K562 (cell line): Measurements from ENCODE around the gene PAFAH1B2. TPM values are rescaled to one million over a fixed set of nuclear protein-coding genes. Genes with fewer than 3 reads are reported as not detected.
A peak's percentile ranks its signal among the peaks of the same experiment; 100 is the strongest.

Source experiments
- ATAC-seq: fragments of 200-7000 bp; cut with Tn5 transposase; 3 replicates; pipeline ENCODE4 v1.9.1; 2020; ENCODE audit warnings: moderate library complexity
- BruUV-seq: library from RNA; stranded (reverse); fragments of 400-500 nt; replicated peaks from 2 replicates; lab custom pipeline; 2021; lab: Mats Ljungman, UMichigan
- CTCF ChIA-PET: fragments of 300-600 bp; formaldehyde crosslinking; extraction: SDS; loops from one replicate; lab custom pipeline; 2021; ENCODE audit warnings: low intra/inter-chr PET ratio; lab: Yijun Ruan, JAX
- POLR2A ChIA-PET: fragments of 300-600, 350-650 bp; sonication (Branson Sonifier 250); formaldehyde crosslinking; extraction: SDS; loops from one replicate; lab custom pipeline; 2021; ENCODE audit warnings: antibody characterized with exemption, inconsistent platforms; lab: Yijun Ruan, JAX
- DNase-seq, 4 experiments: peaks; one replicate each; pipeline versions ENCODE4 v3.0.0 to v3.0.0-alpha.2; 2011 to 2018; ENCODE audit warnings: low spot score in 3 of 4, mixed read lengths in 3 of 4; ENCODE audit errors: extremely low read depth in 1 of 4
- FAIRE-seq: peaks from 2 replicates; lab custom pipeline; 2011; peaks lifted over from hg19 to GRCh38; lab: Jason Lieb, UNC
- H2AFZ ChIP-seq: 2 replicates; pipeline ENCODE4 v1.6.0; 2011; ENCODE audit warnings: low read depth, low read length, control low read depth, inconsistent platforms
- H3K27ac ChIP-seq: fragments of 200-600 bp; 3 replicates; pipeline ENCODE4 v1.8.0; 2011; ENCODE audit warnings: low read depth, mild to moderate bottlenecking, control low read depth, inconsistent platforms, low read length, moderate library complexity, mixed read lengths; ENCODE audit errors: extremely low read depth
- H3K27me3 ChIP-seq, 2 experiments: fragments of 300-600 bp in 1 of 2; 2 replicates in 1 of 2; 3 replicates in 1 of 2; pipeline versions ENCODE4 v1.6.0 to v1.8.0; 2011; ENCODE audit warnings: inconsistent platforms in 2 of 2, low read length in 2 of 2, mild to moderate bottlenecking in 1 of 2, mixed read lengths in 1 of 2, moderate library complexity in 1 of 2; ENCODE audit not compliant: control insufficient read depth in 2 of 2, insufficient read depth in 2 of 2
- H3K36me3 ChIP-seq: fragments of 300-600 bp; 3 replicates; pipeline ENCODE4 v1.8.0; 2011; ENCODE audit warnings: mild to moderate bottlenecking, low read length, inconsistent platforms; ENCODE audit not compliant: control insufficient read depth, insufficient read depth
- H3K4me1 ChIP-seq, 2 experiments: fragments of 200-600 bp in 1 of 2; replicated peaks in 1 of 2; 2 replicates in 1 of 2; 3 replicates in 1 of 2; pipeline versions ENCODE4 v1.5.1 to v1.8.0; 2011; ENCODE audit warnings: inconsistent platforms in 2 of 2, low read length in 2 of 2, mild to moderate bottlenecking in 1 of 2, mixed read lengths in 1 of 2, moderate library complexity in 1 of 2; ENCODE audit not compliant: control insufficient read depth in 2 of 2, insufficient read depth in 2 of 2
- H3K4me2 ChIP-seq: 2 replicates; pipeline ENCODE4 v1.6.1; 2011; ENCODE audit warnings: low read length, control low read depth, inconsistent platforms, mixed read lengths; ENCODE audit not compliant: insufficient read depth
- H3K4me3 ChIP-seq: fragments of 200-600 bp; sonication (generic), shearing (Covaris generic); 2 replicates; pipeline ENCODE4 v1.5.1; 2016; ENCODE audit warnings: control low read depth, inconsistent platforms
- H3K79me2 ChIP-seq: fragments of 200-600 bp; 3 replicates; pipeline ENCODE4 v1.8.0; 2011; ENCODE audit warnings: low read length, inconsistent platforms; ENCODE audit not compliant: control insufficient read depth, insufficient read depth
- H3K9ac ChIP-seq, 2 experiments: 2 replicates each; pipeline versions ENCODE4 v1.6.0 to v1.6.1; 2011; ENCODE audit warnings: low read depth in 2 of 2, low read length in 2 of 2, control low read depth in 1 of 2, inconsistent platforms in 1 of 2, mild to moderate bottlenecking in 1 of 2, mixed read lengths in 1 of 2; ENCODE audit not compliant: insufficient read depth in 1 of 2
- H3K9me1 ChIP-seq: one replicate; pipeline ENCODE4 v1.6.0; 2011; ENCODE audit warnings: inconsistent platforms, mild to moderate bottlenecking, low read length, moderate library complexity; ENCODE audit not compliant: control insufficient read depth, insufficient read depth
- H3K9me3 ChIP-seq: replicated peaks from 2 replicates; pipeline ENCODE4 v1.5.1; 2011; ENCODE audit warnings: low read depth, low read length, inconsistent platforms; ENCODE audit not compliant: control insufficient read depth, insufficient read depth
- H4K20me1 ChIP-seq: replicated peaks from 2 replicates; pipeline ENCODE4 v1.6.1; 2011; ENCODE audit warnings: low read length, inconsistent platforms, mixed read lengths; ENCODE audit not compliant: control insufficient read depth, insufficient read depth
- DMBX1 ChIP-seq: fragments of 250-450 bp; sonication (Bioruptor Pico); IDR thresholded peaks from 2 replicates; pipeline ENCODE4 v1.8.0; 2022; ENCODE audit warnings: inconsistent platforms, mild to moderate bottlenecking, moderate library complexity, borderline replicate concordance
- ETV5 ChIP-seq: sonication (generic); formaldehyde crosslinking; IDR thresholded peaks from 2 replicates; pipeline ENCODE4 v1.4.0; 2020; ENCODE audit warnings: low read depth, mild to moderate bottlenecking, missing genetic modification reagents
- FOSL1 ChIP-seq: fragments of 200-800 bp; sonication (Bioruptor generic); conservative IDR thresholded peaks from 2 replicates; pipeline ENCODE4 v1.6.1; 2016; ENCODE audit warnings: missing genetic modification characterization, missing compliant biosample characterization
- HMBOX1 ChIP-seq: sonication (generic); IDR thresholded peaks from 2 replicates; pipeline ENCODE4 v1.6.1; 2016
- HOMEZ ChIP-seq: fragments of 250-450 bp; sonication (Bioruptor Pico); IDR thresholded peaks from 2 replicates; pipeline ENCODE4 v1.4.0; 2020; ENCODE audit warnings: mild to moderate bottlenecking, moderate library complexity
- KHSRP ChIP-seq: fragments of 450-650 bp; IDR thresholded peaks from 2 replicates; pipeline ENCODE4 v1.6.1; 2017
- MEF2A ChIP-seq: IDR thresholded peaks from 2 replicates; pipeline ENCODE4 v1.6.1; 2011; ENCODE audit warnings: low read depth, mild to moderate bottlenecking, low read length, moderate library complexity; ENCODE audit not compliant: control insufficient read depth
- NR2F6 ChIP-seq: fragments of 450-650 bp; formaldehyde crosslinking; IDR thresholded peaks from 2 replicates; pipeline ENCODE4 v1.4.0; 2020; ENCODE audit warnings: mild to moderate bottlenecking
- SP2 ChIP-seq: IDR thresholded peaks from 2 replicates; pipeline ENCODE4 v1.6.1; 2011; ENCODE audit warnings: mild to moderate bottlenecking, low read depth, low read length, moderate library complexity; ENCODE audit not compliant: poor library complexity, severe bottlenecking; ENCODE audit errors: extremely low read depth
- ZNF143 ChIP-seq: sonication (generic); formaldehyde crosslinking; IDR thresholded peaks from 2 replicates; pipeline ENCODE4 v1.9.0; 2022; ENCODE audit warnings: mild to moderate bottlenecking, missing genetic modification reagents
- ZNF551 ChIP-seq: fragments of 250-450 bp; sonication (Bioruptor Pico); IDR thresholded peaks from 2 replicates; pipeline ENCODE4 v1.5.0; 2021; ENCODE audit warnings: mild to moderate bottlenecking, moderate library complexity
- ZNF586 ChIP-seq: fragments of 450-650 bp; formaldehyde crosslinking; conservative IDR thresholded peaks from 2 replicates; pipeline ENCODE4 v1.4.0; 2020; ENCODE audit warnings: mild to moderate bottlenecking, moderate library complexity
- WGBS: fragments of 100-300 bp; shearing (Covaris generic); methylation state at CpG from one replicate; pipeline ENCODE4 v1.1.6; 2016; ENCODE audit warnings: low coverage, mixed read lengths; ENCODE audit not compliant: insufficient coverage; ENCODE audit errors: missing lambda C conversion rate; 5-methylcytosine and 5-hydroxymethylcytosine counted together
- in situ Hi-C: fragments of 300-500 bp; cut with MboI; formaldehyde crosslinking; loops from 4 replicates; pipeline ENCODE4 v1.15.0; 2018; ENCODE audit warnings: inconsistent platforms, mixed read lengths
- intact Hi-C: fragments of 100-400 bp; cut with micrococcal nuclease; formaldehyde crosslinking; loops from 2 replicates; pipeline ENCODE4 v1.14.2; 2022
- polyA plus RNA-seq, 8 experiments: library from polyadenylated mRNA; depleted of rRNA in 4 of 8; stranded (reverse) in 5 of 8; unstranded in 3 of 8; fragments of >200 nt; fragmentation: Nextera tagmentation in 2 of 8; fragmentation: Illumina TruSeq in 1 of 8; extraction: Ambion mirVana in 2 of 8; extraction: Trizol in 1 of 8; gene quantifications; 2 replicates each; pipeline versions ENCODE4 v1.2.1 to v1.2.3, GENCODE V29; 2011 to 2014; ENCODE audit warnings: inconsistent platforms in 1 of 8, missing spikeins in 1 of 8
- total RNA-seq, 7 experiments: library from RNA; depleted of rRNA in 6 of 7; stranded (reverse); fragments of >200 nt in 6 of 7; fragmentation: Illumina TruSeq in 2 of 7; extraction: Trizol in 2 of 7; gene quantifications; 2 replicates each; pipeline versions ENCODE4 v1.2.1 to v1.2.3, GENCODE V29; 2011 to 2021; ENCODE audit warnings: low replicate concordance in 1 of 7

The PAFAH1B2 gene
- total and polyA plus RNA-seq, 9 of the 15 experiments (the other 6 are each of a cell fraction or from before 2014, with no cell fraction given) = 27.8 to 94.7 (median 64.9) TPM

- POLR2A ChIA-PET = interaction anchor here (0.7 to 0.8 kb wide), 2 partner anchors 12 to 37 kb away, joined by 3 read pairs; no protein-coding TSS in a partner anchor
- no peak for FAIRE-seq
- no peak for DNase-seq
Measured at GRCh38 chr11:117185736-117186430, 41.8 kb downstream of the PAFAH1B2 start.

More at GRCh38 chr11:117185736-117186430, 41.8 kb downstream of the PAFAH1B2 start:
- Histone ChIP-seq H3K4me1 (peaks cover 3 to 14% of the 10 kb centered on the region in 2 experiments), H3K9ac (peak overlapping the region in 1 of 2 experiments; percentile 13; a peak in 1 of 4 replicates), H3K9me3 (no peaks in the 10 kb centered on the region), H3K36me3 (peaks cover 49% of the 10 kb centered on the region), H2AFZ (no peak overlapping the region), H3K79me2 (0 out of 3 replicates have a peak, but pooled peaks cover 1% of the 10 kb centered on the region), H3K4me3 (no peak overlapping the region), H3K9me1 (no peaks in the 10 kb centered on the region), H4K20me1 (0 out of 2 replicates have a peak, but pooled peaks cover 3% of the 10 kb centered on the region), H3K27ac (no peak overlapping the region), H3K4me2 (no peak overlapping the region), H3K27me3 (no peaks in the 10 kb centered on the region)
- ATAC-seq = no peak
- WGBS = 60% methylated on average over 3 of the region's 5 CpGs
- CTCF ChIA-PET = no interaction called here
- in situ Hi-C loops = no loop called here
- TF ChIP-seq MEF2A (no peak), HMBOX1 (no peak), ZNF143 (CRISPR knock-in tag) (no peak), NR2F6 (CRISPR knock-in tag) (no peak), DMBX1 (CRISPR knock-in tag) (no peak), ZNF586 (no peak), ZNF551 (CRISPR knock-in tag) (no peak), SP2 (no peak), KHSRP (no peak), ETV5 (CRISPR knock-in tag) (no peak), HOMEZ (CRISPR knock-in tag) (no peak), FOSL1 (tag) (no peak)
- BruUV-seq = no TSS peak
- intact Hi-C loops = no loop called here
